Stimulated activated CD4-positive, alpha-beta T cell treated with anti-CD3 and anti-CD28 coated beads, Interleukin-1b, Interleukin-23, amount 100 ng/mL, for 24 hours (primary cell): ENCODE data around the gene HPCAL4.

Experiments used
- DNase-seq, 4 experiments: peaks; one replicate each; pipeline ENCODE4 v3.0.0-alpha.2; 2020; ENCODE audit warnings: low read depth in 4 of 4, low spot score in 1 of 4

The HPCAL4 gene

GRCh38 chr1:39631361-39632322 is 59.6 kb downstream of the HPCAL4 start:
- DNase-seq, result no peak

- no peak for DNase-seq
Observed at GRCh38 chr1:39628807-39629350, 62.4 kb downstream of the HPCAL4 start.
